ENCODE data around the gene NOD1.

GRCh38 chr7:30472784-30473775 is 5.5 kb downstream of the NOD1 start:
- TF ChIP-seq, protein P1, sequence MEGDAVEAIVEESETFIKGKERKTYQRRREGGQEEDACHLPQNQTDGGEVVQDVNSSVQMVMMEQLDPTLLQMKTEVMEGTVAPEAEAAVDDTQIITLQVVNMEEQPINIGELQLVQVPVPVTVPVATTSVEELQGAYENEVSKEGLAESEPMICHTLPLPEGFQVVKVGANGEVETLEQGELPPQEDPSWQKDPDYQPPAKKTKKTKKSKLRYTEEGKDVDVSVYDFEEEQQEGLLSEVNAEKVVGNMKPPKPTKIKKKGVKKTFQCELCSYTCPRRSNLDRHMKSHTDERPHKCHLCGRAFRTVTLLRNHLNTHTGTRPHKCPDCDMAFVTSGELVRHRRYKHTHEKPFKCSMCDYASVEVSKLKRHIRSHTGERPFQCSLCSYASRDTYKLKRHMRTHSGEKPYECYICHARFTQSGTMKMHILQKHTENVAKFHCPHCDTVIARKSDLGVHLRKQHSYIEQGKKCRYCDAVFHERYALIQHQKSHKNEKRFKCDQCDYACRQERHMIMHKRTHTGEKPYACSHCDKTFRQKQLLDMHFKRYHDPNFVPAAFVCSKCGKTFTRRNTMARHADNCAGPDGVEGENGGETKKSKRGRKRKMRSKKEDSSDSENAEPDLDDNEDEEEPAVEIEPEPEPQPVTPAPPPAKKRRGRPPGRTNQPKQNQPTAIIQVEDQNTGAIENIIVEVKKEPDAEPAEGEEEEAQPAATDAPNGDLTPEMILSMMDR (IDR thresholded peaks at IDR 0.05): no peak
- TF ChIP-seq EP300 (IDR thresholded peaks at IDR 0.05): no peak

Data from sigmoid colon (tissue), 4 donors.